ENCODE results near the gene EDEM3.

The EDEM3 gene

DNA sequence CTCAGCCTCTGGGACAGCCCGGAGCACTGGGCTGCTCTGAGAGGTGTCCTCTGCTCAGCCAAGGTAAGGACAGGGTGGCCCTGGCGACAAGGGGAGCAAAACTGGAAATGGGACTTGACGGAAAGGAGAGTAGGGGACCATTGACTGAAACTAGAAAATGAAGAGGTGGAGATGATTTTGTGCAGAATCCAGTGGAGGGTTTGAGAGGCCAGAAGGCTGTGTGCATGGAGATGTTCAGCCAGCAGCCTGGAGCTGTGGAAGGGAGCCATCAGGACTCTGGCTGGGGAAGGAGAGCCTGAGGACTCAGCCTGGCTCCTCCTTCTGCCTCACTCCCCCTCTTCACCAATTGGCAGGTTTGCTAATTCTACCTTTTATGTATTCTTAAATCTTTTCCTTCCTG lies 114.2 kb downstream of the EDEM3 start:
- Mint-ChIP-seq H3K4me1 (no peaks in the 10 kb centered on the region), H3K9me3 (no peaks in the 10 kb centered on the region), H3K27ac (no peak overlapping the region), H3K4me3 (no peak overlapping the region), H3K36me3 (no peaks in the 10 kb centered on the region), H3K27me3 (peaks cover 3% of the 10 kb centered on the region)
- CTCF ChIA-PET: no interaction called here
- DNase-seq: no peak
